ENCODE data around the gene LDHB.

GRCh38 chr12:21690704-21691368 lies 33.2 kb upstream of the LDHB start:
- TF ChIP-seq EZH2 (IDR thresholded peaks at IDR 0.05; ENCODE audit: borderline replicate concordance, low read length), result no peak
- TF ChIP-seq CTCF (IDR thresholded peaks at IDR 0.05; ENCODE audit: low read length), result no peak
